ENCODE results near the gene CENPE. TPM values are rescaled to one million over a fixed set of nuclear protein-coding genes. Genes with fewer than 3 reads are reported as not detected.
A peak's percentile ranks its signal among the peaks of the same experiment; 100 is the strongest.

Gene CENPE
- total RNA-seq, 1 experiment from 2014 or later = 80.3 TPM

GRCh38 chr4:103158760-103159159, 39.4 kb downstream of the CENPE start:
- Histone ChIP-seq H3K27ac (ENCODE audit: low read depth, low read length, poor library complexity, severe bottlenecking) (no peak overlapping the region), H3K4me3 (ENCODE audit: low read depth, low read length, poor library complexity, severe bottlenecking) (no peak overlapping the region), H3K4me1 (ENCODE audit: insufficient read depth, low read length, poor library complexity, severe bottlenecking) (no peaks in the 10 kb centered on the region), H3K9me3 (ENCODE audit: low read depth, low read length, poor library complexity, severe bottlenecking) (peaks cover 3% of the 10 kb centered on the region), H3K36me3 (ENCODE audit: insufficient read depth, low read length, poor library complexity, severe bottlenecking) (peaks cover 71% of the 10 kb centered on the region), H3K27me3 (replicated peaks; ENCODE audit: insufficient read depth, low read depth, low read length, poor library complexity) (no peaks in the 10 kb centered on the region)
- TSS peak; percentile 74 for BruUV-seq (replicated peaks)
- TF ChIP-seq CTCF (conservative IDR thresholded peaks at IDR 0.05; ENCODE audit: low read depth, low read length) = no peak
- no peak for TF ChIP-seq EZH2 (IDR thresholded peaks at IDR 0.05; ENCODE audit: borderline replicate concordance, low read depth, low read length, poor library complexity, severe bottlenecking)
- intact Hi-C loops (cut with micrococcal nuclease; ENCODE audit: unreplicated experiment) = no loop called here
- ChIA-PET CTCF (no interaction called here), POLR2A (ENCODE audit: low non-redundant PET) (no interaction called here)
- no peak for DNase-seq (ENCODE audit: low spot score)

- no peak overlapping the region for H3K27ac ChIP-seq (ENCODE audit: low read depth, low read length, poor library complexity, severe bottlenecking)
- no peak for DNase-seq (ENCODE audit: low spot score)
- H3K9me3 ChIP-seq (ENCODE audit: low read depth, low read length, poor library complexity, severe bottlenecking) = peaks cover 3% of the 10 kb centered on the region
- POLR2A ChIA-PET (ENCODE audit: low non-redundant PET) = no interaction called here
- peaks cover 70% of the 10 kb centered on the region for H3K36me3 ChIP-seq (ENCODE audit: insufficient read depth, low read length, poor library complexity, severe bottlenecking)
- H3K4me3 ChIP-seq (ENCODE audit: low read depth, low read length, poor library complexity, severe bottlenecking) = no peak overlapping the region
- CTCF ChIA-PET = no interaction called here
- no peak for TF ChIP-seq CTCF (conservative IDR thresholded peaks at IDR 0.05; ENCODE audit: low read depth, low read length)
- no peak for TF ChIP-seq EZH2 (IDR thresholded peaks at IDR 0.05; ENCODE audit: borderline replicate concordance, low read depth, low read length, poor library complexity, severe bottlenecking)
- BruUV-seq (replicated peaks) = no TSS peak
- no peaks in the 10 kb centered on the region for H3K27me3 ChIP-seq (replicated peaks; ENCODE audit: insufficient read depth, low read depth, low read length, poor library complexity)
- intact Hi-C loops (cut with micrococcal nuclease; ENCODE audit: unreplicated experiment) = no loop called here
- H3K4me1 ChIP-seq (ENCODE audit: insufficient read depth, low read length, poor library complexity, severe bottlenecking) = no peaks in the 10 kb centered on the region
These were observed 42.0 kb downstream of the CENPE start for GRCh38 chr4:103156106-103156505.

GRCh38 chr4:103152381-103152780, 45.8 kb downstream of the CENPE start:
- peaks cover 68% of the 10 kb centered on the region for H3K36me3 ChIP-seq (ENCODE audit: insufficient read depth, low read length, poor library complexity, severe bottlenecking)
- TF ChIP-seq CTCF (conservative IDR thresholded peaks at IDR 0.05; ENCODE audit: low read depth, low read length) (no peak), EZH2 (IDR thresholded peaks at IDR 0.05; ENCODE audit: borderline replicate concordance, low read depth, low read length, poor library complexity, severe bottlenecking) (no peak)
- intact Hi-C loops (cut with micrococcal nuclease; ENCODE audit: unreplicated experiment) = no loop called here
- BruUV-seq (replicated peaks) = no TSS peak
- DNase-seq (ENCODE audit: low spot score) = no peak
- no peaks in the 10 kb centered on the region for H3K4me1 ChIP-seq (ENCODE audit: insufficient read depth, low read length, poor library complexity, severe bottlenecking)
- H3K27ac ChIP-seq (ENCODE audit: low read depth, low read length, poor library complexity, severe bottlenecking) = no peak overlapping the region
- peaks cover 3% of the 10 kb centered on the region for H3K9me3 ChIP-seq (ENCODE audit: low read depth, low read length, poor library complexity, severe bottlenecking)
- CTCF ChIA-PET = no interaction called here
- H3K4me3 ChIP-seq (ENCODE audit: low read depth, low read length, poor library complexity, severe bottlenecking) = no peak overlapping the region
- no peaks in the 10 kb centered on the region for H3K27me3 ChIP-seq (replicated peaks; ENCODE audit: insufficient read depth, low read depth, low read length, poor library complexity)
- POLR2A ChIA-PET (ENCODE audit: low non-redundant PET) = no interaction called here

Data from A673 (cell line).